ENCODE data around the gene KRTAP19-3. TPM values are rescaled to one million over a fixed set of nuclear protein-coding genes. Genes with fewer than 3 reads are reported as not detected.

The KRTAP19-3 gene
- total and polyA plus RNA-seq, 2 of the 13 experiments (the other 11 are each of a cell fraction or from before 2014, with no cell fraction given), result not detected

- no peak overlapping the region for H3K27ac ChIP-seq (ENCODE audit: extremely low read length, insufficient read depth, low read length)
- no peak for DNase-seq (ENCODE audit: low spot score)
- CTCF ChIA-PET (ENCODE audit: low intra/inter-chr PET ratio, low total read pairs), result no interaction called here
- POLR2A ChIA-PET, result no interaction called here
- TF ChIP-seq GLI4 (CRISPR knock-in tag; IDR thresholded peaks at IDR 0.05; ENCODE audit: borderline replicate concordance), result no peak
- no peak for TF ChIP-seq MEIS1 (CRISPR knock-in tag; IDR thresholded peaks at IDR 0.05; ENCODE audit: borderline replicate concordance)
- no peak for TF ChIP-seq MYC (CRISPR knock-in tag; IDR thresholded peaks at IDR 0.05; ENCODE audit: borderline replicate concordance)
- no peak for TF ChIP-seq MAX (IDR thresholded peaks at IDR 0.05)
- TF ChIP-seq ZNF660 (CRISPR knock-in tag; IDR thresholded peaks at IDR 0.05; ENCODE audit: borderline replicate concordance, low read depth), result no peak
- no peak for TF ChIP-seq SIN3A (IDR thresholded peaks at IDR 0.05; ENCODE audit: borderline replicate concordance, low read depth, low read length)
- no peak for TF ChIP-seq ZNF574 (CRISPR knock-in tag; IDR thresholded peaks at IDR 0.05)
- no peak for TF ChIP-seq THAP8 (CRISPR knock-in tag; IDR thresholded peaks at IDR 0.05; ENCODE audit: borderline replicate concordance)
- TF ChIP-seq TRIM24 (CRISPR knock-in tag; IDR thresholded peaks at IDR 0.05), result no peak
- TF ChIP-seq BHLHE40 (IDR thresholded peaks at IDR 0.05; ENCODE audit: low read length), result no peak
- no peak for TF ChIP-seq ZSCAN29 (CRISPR knock-in tag; conservative IDR thresholded peaks at IDR 0.05)
- TF ChIP-seq SAFB2 (CRISPR knock-in tag; IDR thresholded peaks at IDR 0.05; ENCODE audit: borderline replicate concordance, low read depth), result no peak
- TF ChIP-seq FOSL1 (CRISPR knock-in tag; IDR thresholded peaks at IDR 0.05; ENCODE audit: borderline replicate concordance), result no peak
- no peak for TF ChIP-seq IKZF1 (IDR thresholded peaks at IDR 0.05)
- no peak for TF ChIP-seq SOX5 (CRISPR knock-in tag; IDR thresholded peaks at IDR 0.05; ENCODE audit: borderline replicate concordance)
- no peak for TF ChIP-seq IRX3 (CRISPR knock-in tag; IDR thresholded peaks at IDR 0.05; ENCODE audit: borderline replicate concordance, low read depth)
- TF ChIP-seq BATF2 (CRISPR knock-in tag; IDR thresholded peaks at IDR 0.05), result no peak
- H3K4me2 ChIP-seq (ENCODE audit: low read depth, low read length), result no peak overlapping the region
- no peak overlapping the region for H3K4me3 ChIP-seq (replicated peaks in 1 of 3; ENCODE audit: insufficient read depth in 1 of 3, low read depth in 2 of 3, low read length in 3 of 3)
- FAIRE-seq, result no peak
- 22% methylated on average over 4 of the region's 4 CpGs for WGBS (ENCODE audit: low lambda C conversion rate)
- peaks cover 80% of the 10 kb centered on the region for H3K9me3 ChIP-seq (ENCODE audit: low read length)
- intact Hi-C loops (cut with micrococcal nuclease; ENCODE audit: unreplicated experiment) (no loop called here), in situ Hi-C loops (cut with HindIII; ENCODE audit: extremely low pct_ligation_motif_present, low pct_unique_long_range_greater_than_20kb) (no loop called here)
- H2AFZ ChIP-seq (ENCODE audit: low read length), result no peak overlapping the region
- no peaks in the 10 kb centered on the region for H3K79me2 ChIP-seq (ENCODE audit: insufficient read depth, low read length)
- no peak overlapping the region for H3K9ac ChIP-seq (ENCODE audit: insufficient read depth, low read depth, low read length)
- H3K4me1 ChIP-seq (ENCODE audit: insufficient read depth, low read length), result no peaks in the 10 kb centered on the region
- ATAC-seq, result no peak
- H3K36me3 ChIP-seq (replicated peaks in 1 of 2; ENCODE audit: control insufficient read depth in 1 of 2, insufficient read depth in 2 of 2, low read length in 2 of 2), result no peaks in the 10 kb centered on the region
- no TSS peak for BruUV-seq (replicated peaks)
- no peaks in the 10 kb centered on the region for H4K20me1 ChIP-seq (ENCODE audit: insufficient read depth, low read length)
- H3K27me3 ChIP-seq (ENCODE audit: control insufficient read depth in 1 of 2, insufficient read depth in 2 of 2, low read length in 2 of 2), result no peaks in the 10 kb centered on the region
Measured at GRCh38 chr21:30479259-30479658, 12.6 kb downstream of the KRTAP19-3 start.
